T-cell (primary cell): ENCODE measurements around the gene PTER. TPM values are rescaled to one million over a fixed set of nuclear protein-coding genes. Genes with fewer than 3 reads are reported as not detected.
A peak's percentile ranks its signal among the peaks of the same experiment; 100 is the strongest.

Experiments
- ATAC-seq, 4 experiments: fragments of 200-7000 bp in 3 of 4; fragments of 150-1000 bp in 1 of 4; cut with Tn5 transposase; replicated peaks in 1 of 4; 1 replicate in 3 of 4; 2 replicates in 1 of 4; pipeline ENCODE4 v1.10.0; 2021; ENCODE audit warnings: moderate library complexity in 3 of 4, mild to moderate bottlenecking in 2 of 4, moderate number of reproducible peaks in 1 of 4
- CTCF ChIA-PET, 2 donors: fragments of 300-600 bp; sonication (Branson Sonifier 250); formaldehyde crosslinking; loops; one replicate each; lab custom pipeline; 2022; ENCODE audit warnings: antibody characterized with exemption in 2 of 2; lab: Charles Lee
- POLR2A ChIA-PET, 2 donors: fragments of 300-600 bp; sonication (Branson Sonifier 250); formaldehyde crosslinking; loops; one replicate each; lab custom pipeline; 2022; ENCODE audit warnings: antibody characterized with exemption in 2 of 2; lab: Charles Lee
- DNase-seq, 35 experiments: peaks; one replicate each; pipeline versions ENCODE4 v3.0.0 to v3.0.0-alpha.2; 2013 to 2023
- H3K27ac ChIP-seq: one replicate; pipeline ENCODE4 v1.5.1; 2013; ENCODE audit warnings: low read length
- H3K27me3 ChIP-seq, 2 experiments: replicated peaks in 1 of 2; 1 replicate in 1 of 2; 2 replicates in 1 of 2; pipeline versions ENCODE4 v1.6.1 to v1.7.0; 2013; ENCODE audit warnings: low read length in 1 of 2, mixed read lengths in 1 of 2; ENCODE audit not compliant: control insufficient read depth in 2 of 2, insufficient read depth in 2 of 2; ENCODE audit errors: extremely low read depth in 1 of 2
- H3K36me3 ChIP-seq, 2 donors: 1 replicate in 1 of 2; 2 replicates in 1 of 2; pipeline versions ENCODE4 v1.6.1 to v1.7.0; 2013; ENCODE audit warnings: low read length in 1 of 2; ENCODE audit not compliant: control insufficient read depth in 2 of 2, insufficient read depth in 1 of 2; ENCODE audit errors: extremely low read depth in 1 of 2
- H3K4me1 ChIP-seq, 2 experiments: 1 replicate in 1 of 2; 2 replicates in 1 of 2; pipeline versions ENCODE4 v1.6.1 to v1.7.0; 2013; ENCODE audit warnings: low read length in 2 of 2, mixed read lengths in 1 of 2; ENCODE audit not compliant: insufficient read depth in 2 of 2, control insufficient read depth in 1 of 2; ENCODE audit errors: extremely low read depth in 1 of 2
- H3K4me3 ChIP-seq, 2 donors: 1 replicate in 1 of 2; 2 replicates in 1 of 2; pipeline versions ENCODE4 v1.5.1 to v1.7.0; 2013; ENCODE audit warnings: mild to moderate bottlenecking in 2 of 2, low read length in 1 of 2, moderate library complexity in 1 of 2; ENCODE audit not compliant: control insufficient read depth in 1 of 2; ENCODE audit errors: extremely low read depth in 1 of 2
- H3K9me3 ChIP-seq: 2 replicates; pipeline ENCODE4 v1.7.0; 2013
- H3K27ac Mint-ChIP-seq, 2 donors: one replicate each; pipeline ENCODE4 v1.8.0; 2020 to 2021; ENCODE audit warnings: mild to moderate bottlenecking in 2 of 2, mixed read lengths in 2 of 2
- H3K27me3 Mint-ChIP-seq, 2 donors: one replicate each; pipeline ENCODE4 v1.8.0; 2021 to 2022; ENCODE audit warnings: mixed read lengths in 2 of 2
- H3K36me3 Mint-ChIP-seq: one replicate; pipeline ENCODE4 v1.8.0; 2021; ENCODE audit warnings: mixed read lengths
- H3K4me1 Mint-ChIP-seq, 3 donors: one replicate each; pipeline ENCODE4 v1.8.0; 2020 to 2022; ENCODE audit warnings: mixed read lengths in 3 of 3, mild to moderate bottlenecking in 1 of 3
- H3K4me3 Mint-ChIP-seq, 3 donors: one replicate each; pipeline ENCODE4 v1.8.0; 2020 to 2022; ENCODE audit warnings: mild to moderate bottlenecking in 3 of 3, mixed read lengths in 3 of 3, moderate library complexity in 3 of 3
- H3K9me3 Mint-ChIP-seq, 3 donors: one replicate each; pipeline ENCODE4 v1.8.0; 2020 to 2022; ENCODE audit warnings: mixed read lengths in 3 of 3
- WGBS: methylation state at CpG from one replicate; pipeline ENCODE4 v1.1.5; 2013; ENCODE audit warnings: missing lambda C conversion rate; ENCODE audit not compliant: insufficient coverage; 5-methylcytosine and 5-hydroxymethylcytosine counted together
- total RNA-seq, 35 experiments: library from RNA in 6 of 35; stranded (reverse) in 6 of 35; fragments of 120-200 nt in 1 of 35; gene quantifications; one replicate each; pipeline versions ENCODE4 v1.2.1 to v1.2.4 and lab custom pipeline; 2013 to 2026

Gene PTER
- total RNA-seq, 5 donors from 2014 or later (not counting 1 experiment from before 2014, with no cell fraction given): 12.9 to 18.6 (median 16.7) TPM

DNA sequence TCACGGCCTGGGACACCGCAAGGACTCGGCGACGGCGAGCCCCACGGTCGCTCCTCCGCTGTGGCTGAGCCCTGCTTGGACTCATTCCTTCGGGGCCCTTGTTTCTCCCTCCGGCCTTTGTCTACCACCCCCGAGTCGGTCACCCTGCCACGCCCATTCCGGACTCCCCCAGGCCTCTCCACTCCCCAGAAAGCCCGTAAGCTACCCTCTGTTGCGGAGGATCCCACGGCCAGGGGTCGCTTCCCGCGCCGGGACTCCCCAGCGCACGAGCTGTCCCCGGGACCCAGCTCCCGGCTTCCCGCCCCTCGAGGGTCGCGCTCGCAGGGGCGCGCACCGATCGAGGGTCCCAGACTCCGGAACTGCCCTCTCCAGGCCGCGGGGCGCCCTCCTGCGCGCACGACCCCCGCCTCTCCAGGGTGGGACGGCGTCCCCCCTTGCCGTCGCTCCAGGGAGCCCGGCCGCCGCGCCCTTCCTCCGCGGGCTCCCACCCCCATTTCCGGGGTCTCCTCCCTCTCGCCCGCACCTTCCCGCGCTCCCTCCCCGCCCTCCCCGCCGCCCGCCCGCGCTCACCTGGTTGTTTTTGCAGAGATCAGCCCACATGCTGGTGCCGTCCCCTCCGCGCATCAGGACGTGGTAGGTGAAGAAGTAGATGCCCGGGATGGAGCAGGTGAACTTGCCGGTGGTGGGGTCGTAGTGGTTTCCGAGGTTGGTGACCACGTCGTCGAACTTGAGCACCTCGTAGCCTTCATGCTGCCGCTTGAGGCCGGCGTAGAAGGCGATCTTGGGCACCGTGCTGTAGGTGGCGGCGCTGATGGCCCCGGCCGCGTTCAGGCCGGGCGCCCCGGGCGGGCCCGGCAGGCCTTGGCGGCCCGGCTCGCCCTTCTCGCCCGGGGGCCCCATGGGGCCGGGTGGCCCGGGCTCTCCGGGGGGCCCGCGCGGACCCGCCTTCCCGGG, 83.4 kb downstream of the PTER start:
- no peaks in the 10 kb centered on the region for H3K36me3 ChIP-seq
- ATAC-seq: peak in 2 of 4 experiments; percentile 30 to 31
- Mint-ChIP-seq H3K4me3 (peak overlapping the region; percentile 66 to 86 (median 72)), H3K27me3 (peaks cover 27 to 36% of the 10 kb centered on the region in 2 donors), H3K36me3 (peaks cover 3% of the 10 kb centered on the region), H3K9me3 (no peaks in the 10 kb centered on the region), H3K4me1 (peaks cover 5 to 17% (median 11%) of the 10 kb centered on the region in 3 donors), H3K27ac (no peak overlapping the region)
- H3K9me3 ChIP-seq: no peaks in the 10 kb centered on the region
- peaks cover 0 to 25% of the 10 kb centered on the region in 2 experiments for H3K4me1 ChIP-seq
- H3K27ac ChIP-seq: no peak overlapping the region
- H3K27me3 ChIP-seq: peaks cover 5 to 30% of the 10 kb centered on the region in 2 experiments
- ChIA-PET CTCF (no interaction called here), POLR2A (no interaction called here)
- DNase-seq: peak in 4 of 35 experiments; percentile 1 to 6 (median 6)
- H3K4me3 ChIP-seq: peak overlapping the region in 1 of 2 donors; percentile 80
- WGBS: 12% methylated on average over 93 of the region's 104 CpGs

DNA sequence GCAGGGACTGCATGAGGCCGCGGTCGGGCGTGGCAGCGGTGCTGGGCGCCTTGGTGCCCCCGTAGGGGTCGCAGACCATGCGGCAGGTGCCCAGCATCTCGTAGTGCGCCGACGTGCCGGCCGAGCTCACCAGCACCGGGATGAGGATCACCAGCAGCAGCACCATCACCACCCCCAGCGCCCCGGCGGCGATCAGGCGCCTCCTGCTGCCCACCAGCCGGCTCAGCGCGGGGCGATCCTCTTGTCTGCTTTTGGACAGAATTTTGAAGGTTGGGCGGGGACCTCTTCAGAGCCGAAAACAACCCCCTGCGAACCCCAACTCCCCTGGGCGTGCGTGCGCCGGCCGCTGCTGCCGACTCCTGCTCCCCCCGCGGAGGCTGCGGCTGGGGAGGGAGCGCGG, 84.1 kb downstream of the PTER start:
- peak; percentile 20 to 50 (median 36) for ATAC-seq
- POLR2A ChIA-PET: no interaction called here
- H3K9me3 Mint-ChIP-seq: no peaks in the 10 kb centered on the region

DNA sequence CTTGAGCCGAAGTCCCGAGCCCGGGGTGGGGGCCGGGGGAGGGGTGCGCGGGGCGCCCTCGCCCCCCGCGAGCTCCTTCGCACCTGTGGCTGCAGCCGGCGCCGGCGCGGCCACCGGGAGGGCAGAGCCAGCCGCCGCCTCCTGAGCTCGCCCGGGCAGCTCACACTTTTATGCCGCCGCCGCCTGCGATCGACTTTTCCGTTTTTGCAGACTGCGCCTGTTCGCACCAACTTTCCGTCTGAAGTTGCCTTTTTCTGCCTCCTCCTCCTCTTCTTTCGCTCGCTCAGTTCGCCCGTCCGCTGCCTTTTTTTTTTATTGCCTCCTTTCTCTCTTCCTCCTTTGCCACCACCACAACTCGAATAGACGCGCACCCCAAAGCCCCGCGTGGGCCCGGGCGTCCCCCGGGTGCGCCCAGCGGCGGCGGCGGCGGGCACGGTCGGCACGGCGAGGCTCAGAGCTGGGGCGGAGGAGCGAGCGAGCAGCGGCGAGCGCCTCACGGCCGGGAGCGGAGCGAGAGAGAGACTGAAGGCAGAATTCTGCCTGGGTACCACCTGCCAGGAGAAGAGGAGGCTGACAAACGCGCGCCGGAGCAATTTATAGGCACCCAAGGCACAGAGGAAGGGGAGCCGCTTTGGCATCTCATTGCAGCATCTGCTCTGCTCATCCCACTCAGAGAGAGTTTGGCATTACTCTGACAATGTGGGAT, 84.7 kb downstream of the PTER start, which contains the start of gene C1QL3:
Gene C1QL3, minus strand, starts transcription at position 569 of the 706 bp plus-strand sequence. CDS start 814 bp downstream, outside the sequence.
- Mint-ChIP-seq H3K27me3 (peaks cover 27 to 40% of the 10 kb centered on the region in 2 donors), H3K4me3 (peak within 1 kb of the TSS; percentile 74 to 86 (median 77)), H3K9me3 (no peaks in the 10 kb centered on the region), H3K27ac (no peak within 1 kb of the TSS), H3K36me3 (peaks cover 3% of the 10 kb centered on the region), H3K4me1 (peaks cover 5 to 17% (median 11%) of the 10 kb centered on the region in 3 donors)
- WGBS: 2% methylated on average over 67 of the region's 68 CpGs
- ChIA-PET POLR2A (no interaction called here), CTCF (interaction anchor here in 1 of 2 donors (0.6 kb wide), 1 partner anchor 50 kb away, joined by 4 read pairs; no protein-coding TSS in a partner anchor)
- DNase-seq (peak in 7 of 35 experiments; percentile 3 to 13 (median 4)), ATAC-seq (peak; percentile 43 to 55 (median 52))
- H3K9me3 ChIP-seq: no peaks in the 10 kb centered on the region
- no peaks in the 10 kb centered on the region for H3K36me3 ChIP-seq
- peak within 1 kb of the TSS; percentile 17 to 80 for H3K4me3 ChIP-seq
- H3K4me1 ChIP-seq: peaks cover 0 to 25% of the 10 kb centered on the region in 2 experiments
- peaks cover 5 to 30% of the 10 kb centered on the region in 2 experiments for H3K27me3 ChIP-seq
- no peak within 1 kb of the TSS for H3K27ac ChIP-seq

More for the DNA sequence above, 84.1 kb downstream of the PTER start:
- CTCF ChIA-PET: interaction anchor here in 1 of 2 donors (0.6 kb wide), 1 partner anchor 50 kb away, joined by 4 read pairs; no protein-coding TSS in a partner anchor
- Histone ChIP-seq H3K27me3 (peaks cover 5 to 30% of the 10 kb centered on the region in 2 experiments), H3K36me3 (no peaks in the 10 kb centered on the region), H3K9me3 (no peaks in the 10 kb centered on the region), H3K4me3 (peak overlapping the region; percentile 17 to 80), H3K4me1 (peaks cover 0 to 25% of the 10 kb centered on the region in 2 experiments), H3K27ac (no peak overlapping the region)
- DNase-seq: peak in 6 of 35 experiments; percentile 0 to 18 (median 8)
- H3K27ac Mint-ChIP-seq: no peak overlapping the region
- peaks cover 3% of the 10 kb centered on the region for H3K36me3 Mint-ChIP-seq
- WGBS: 2% methylated on average over 30 of the region's 39 CpGs
- H3K4me3 Mint-ChIP-seq: peak overlapping the region in 2 of 3 donors; percentile 24 to 86
- peaks cover 5 to 17% (median 11%) of the 10 kb centered on the region in 3 donors for H3K4me1 Mint-ChIP-seq
- peaks cover 27 to 40% of the 10 kb centered on the region in 2 donors for H3K27me3 Mint-ChIP-seq

DNA sequence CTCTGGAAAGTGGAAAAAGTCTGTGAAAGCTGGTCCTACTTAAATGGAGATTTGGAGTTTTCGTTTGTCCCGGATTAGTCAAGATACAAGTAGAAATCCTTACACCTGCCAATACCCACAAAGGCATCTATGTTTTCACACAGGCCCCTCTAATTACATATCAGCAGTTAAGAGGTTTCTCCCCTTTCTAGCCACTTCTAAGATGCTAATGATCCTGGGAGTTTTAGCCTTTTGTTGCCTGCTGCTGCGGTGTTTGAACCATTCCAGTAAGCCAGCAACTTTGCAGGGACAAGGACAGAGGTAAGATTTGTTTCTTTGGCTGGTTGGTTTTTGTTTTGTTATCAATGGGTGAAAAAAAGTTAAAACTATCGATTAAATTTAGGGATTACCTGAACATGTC, 90.6 kb downstream of the PTER start:
- H3K27ac ChIP-seq: no peak overlapping the region
- no peak overlapping the region for H3K27ac Mint-ChIP-seq
- H3K36me3 ChIP-seq: no peaks in the 10 kb centered on the region
- CTCF ChIA-PET: no interaction called here
- POLR2A ChIA-PET: no interaction called here
- ATAC-seq (no peak), DNase-seq (no peak)
- peaks cover 0 to 5% of the 10 kb centered on the region in 2 experiments for H3K27me3 ChIP-seq
- no peak overlapping the region for H3K4me3 Mint-ChIP-seq
- peaks cover 17 to 34% of the 10 kb centered on the region in 2 donors for H3K27me3 Mint-ChIP-seq
- H3K4me1 Mint-ChIP-seq: no peaks in the 10 kb centered on the region
- H3K36me3 Mint-ChIP-seq: peaks cover 3% of the 10 kb centered on the region
- H3K4me1 ChIP-seq: no peaks in the 10 kb centered on the region
- no CpG with 5 or more reads among the region's 4 CpGs for WGBS
- no peaks in the 10 kb centered on the region for H3K9me3 ChIP-seq
- H3K9me3 Mint-ChIP-seq: no peaks in the 10 kb centered on the region
- no peak overlapping the region for H3K4me3 ChIP-seq

DNA sequence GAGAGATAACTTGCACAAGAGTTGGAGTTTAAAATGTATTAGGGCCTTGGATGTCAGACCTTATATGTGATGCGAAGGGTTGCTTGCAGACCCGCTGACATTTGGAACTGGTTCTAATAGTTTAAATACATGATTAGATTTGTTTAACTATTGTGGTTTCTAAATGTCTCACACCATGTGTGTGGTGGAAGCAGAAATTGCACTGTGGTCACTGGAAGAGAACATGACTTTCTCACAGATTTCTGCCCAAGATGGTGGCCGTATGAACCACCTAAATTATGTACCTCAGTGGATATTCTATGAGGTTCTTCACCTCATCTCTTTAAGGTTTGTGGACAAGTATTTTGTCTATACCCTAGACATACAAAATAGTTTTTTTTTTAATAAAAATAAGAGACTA, 93.0 kb downstream of the PTER start:
- peaks cover 3 to 21% of the 10 kb centered on the region in 2 donors for H3K27me3 Mint-ChIP-seq
- 71% methylated on average over 1 of the region's 3 CpGs for WGBS
- Histone ChIP-seq H3K27me3 (no peaks in the 10 kb centered on the region), H3K9me3 (no peaks in the 10 kb centered on the region), H3K4me3 (no peak overlapping the region), H3K27ac (no peak overlapping the region), H3K36me3 (no peaks in the 10 kb centered on the region), H3K4me1 (no peaks in the 10 kb centered on the region)
- ChIA-PET CTCF (interaction anchor here in 1 of 2 donors (0.5 kb wide), 1 partner anchor 15 kb away, joined by 3 read pairs; no protein-coding TSS in a partner anchor), POLR2A (no interaction called here)
- H3K4me3 Mint-ChIP-seq: no peak overlapping the region
- no peak for ATAC-seq
- no peak overlapping the region for H3K27ac Mint-ChIP-seq
- peaks cover 3% of the 10 kb centered on the region for H3K36me3 Mint-ChIP-seq
- no peak for DNase-seq
- H3K4me1 Mint-ChIP-seq: no peaks in the 10 kb centered on the region
- H3K9me3 Mint-ChIP-seq: no peaks in the 10 kb centered on the region

DNA sequence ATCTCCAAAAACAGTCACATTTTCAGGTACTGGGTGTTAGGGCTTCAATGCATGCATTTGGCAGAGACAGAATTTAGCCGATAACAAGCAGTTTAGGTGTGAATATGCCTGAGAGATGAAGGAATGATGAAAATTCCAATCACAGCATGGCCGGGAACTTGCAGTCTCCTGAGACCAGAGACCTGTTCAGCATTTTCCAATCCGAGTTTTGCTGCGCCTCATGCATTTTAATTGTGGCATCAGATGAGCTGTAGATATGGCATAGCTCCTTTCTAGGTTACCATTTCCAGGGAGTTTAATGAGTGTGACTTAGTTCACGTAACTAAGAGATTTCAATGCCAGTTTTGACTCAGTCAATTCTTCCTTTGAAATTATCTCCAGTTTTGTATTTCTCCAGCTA, 99.3 kb downstream of the PTER start:
- H3K4me3 Mint-ChIP-seq: no peak overlapping the region
- Histone ChIP-seq H3K4me1 (no peaks in the 10 kb centered on the region), H3K4me3 (no peak overlapping the region), H3K27me3 (peaks cover 0 to 11% of the 10 kb centered on the region in 2 experiments), H3K36me3 (no peaks in the 10 kb centered on the region), H3K9me3 (no peaks in the 10 kb centered on the region), H3K27ac (no peak overlapping the region)
- DNase-seq (no peak), ATAC-seq (no peak)
- H3K4me1 Mint-ChIP-seq: no peaks in the 10 kb centered on the region
- no peaks in the 10 kb centered on the region for H3K36me3 Mint-ChIP-seq
- ChIA-PET CTCF (no interaction called here), POLR2A (no interaction called here)
- H3K27ac Mint-ChIP-seq: no peak overlapping the region
- no peaks in the 10 kb centered on the region for H3K9me3 Mint-ChIP-seq
- 88% methylated on average over 5 of the region's 5 CpGs for WGBS
- peaks cover 15 to 18% of the 10 kb centered on the region in 2 donors for H3K27me3 Mint-ChIP-seq
